Thoracic aorta (tissue), 2 donors: ENCODE results near the gene FAM174C. TPM values are rescaled to one million over a fixed set of nuclear protein-coding genes. Genes with fewer than 3 reads are reported as not detected.

ENCODE experiments used
- ATAC-seq: fragments of 150-250 bp; one replicate; pipeline ENCODE4 v1.8.0; 2017; ENCODE audit warnings: low read depth; ENCODE audit not compliant: insufficient number of reproducible peaks, low FRiP score
- DNase-seq: peaks from one replicate; pipeline ENCODE4 v3.0.0-alpha.2; 2020; ENCODE audit warnings: low spot score
- H3K27ac ChIP-seq, 2 donors: fragments of 200-600 bp; sonication (generic); 1 replicate in 1 of 2; 2 replicates in 1 of 2; pipeline ENCODE4 v1.5.1; 2016; ENCODE audit warnings: mild to moderate bottlenecking in 2 of 2, moderate library complexity in 2 of 2
- H3K27me3 ChIP-seq: fragments of 200-600 bp; sonication (generic); replicated peaks from 2 replicates; pipeline ENCODE4 v1.6.0; 2016; ENCODE audit warnings: mild to moderate bottlenecking; ENCODE audit not compliant: insufficient read depth
- H3K36me3 ChIP-seq: fragments of 200-600 bp; sonication (generic); one replicate; pipeline ENCODE4 v1.5.1; 2016
- H3K4me1 ChIP-seq, 2 donors: fragments of 200-600 bp; sonication (generic); 1 replicate in 1 of 2; 2 replicates in 1 of 2; pipeline versions ENCODE4 v1.5.1 to v1.6.0; 2016; ENCODE audit warnings: low read depth in 2 of 2, mild to moderate bottlenecking in 1 of 2; ENCODE audit not compliant: control insufficient read depth in 1 of 2
- H3K4me3 ChIP-seq: fragments of 200-600 bp; sonication (generic); 2 replicates; pipeline ENCODE4 v1.5.1; 2016; ENCODE audit warnings: mild to moderate bottlenecking
- H3K9me3 ChIP-seq: fragments of 200-600 bp; sonication (generic); 2 replicates; pipeline ENCODE4 v1.5.1; 2016
- total RNA-seq, 2 donors: library from RNA; depleted of rRNA; stranded (reverse); fragments of >200 nt; gene quantifications; one replicate each; pipeline versions ENCODE4 v1.1.0 to v1.2.3, GENCODE V29; 2016
- TF ChIP-seq, protein P1 (sequence below): fragments of 200-600 bp; sonication (generic); IDR thresholded peaks from one replicate; pipeline ENCODE4 v1.5.1; 2019; ENCODE audit warnings: antibody characterized with exemption

Gene FAM174C
- total RNA-seq, 2 donors from 2014 or later: 18.8 to 40.8 TPM

DNA sequence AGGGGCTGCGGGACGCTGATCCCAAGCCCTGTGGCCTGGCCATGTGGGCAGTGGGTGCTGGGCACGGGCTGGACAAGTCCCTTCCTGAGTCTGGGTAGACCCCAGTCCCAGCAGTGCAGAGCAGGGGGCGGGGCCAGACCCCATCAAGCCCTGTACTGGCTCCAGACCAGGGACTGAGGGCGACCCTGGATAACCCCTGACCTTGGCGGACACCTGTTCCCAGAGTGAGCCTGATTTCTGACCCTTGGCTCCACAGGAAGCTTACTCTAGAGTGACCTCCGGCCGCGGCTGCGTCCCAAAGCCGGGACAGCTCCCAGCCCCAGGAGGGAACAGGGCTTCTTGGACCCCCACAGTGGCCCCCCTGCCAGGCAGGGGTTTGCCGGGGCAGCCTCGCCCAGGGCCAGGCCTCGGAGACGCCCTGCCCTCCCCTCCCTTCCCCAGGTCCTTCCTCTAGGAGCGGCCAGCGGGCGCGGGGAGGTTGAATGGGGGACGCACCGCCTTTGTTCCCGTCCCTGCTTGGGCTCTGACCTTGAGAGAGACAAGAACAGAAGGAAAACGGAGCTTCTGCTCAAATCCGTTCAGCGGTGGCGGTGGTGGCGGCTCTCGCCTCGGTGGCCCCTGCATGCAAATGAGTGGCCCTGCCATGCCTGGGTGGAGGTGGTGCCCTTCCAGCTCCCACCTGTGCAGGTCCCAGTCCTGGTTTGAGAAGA, 8.0 kb downstream of the FAM174C start:
- H3K36me3 ChIP-seq: peaks cover 9% of the 10 kb centered on the region
- H3K4me1 ChIP-seq: peaks cover 0 to 16% of the 10 kb centered on the region in 2 donors
- H3K4me3 ChIP-seq: no peak overlapping the region
- H3K27ac ChIP-seq: no peak overlapping the region
- DNase-seq (no peak), ATAC-seq (no peak)
- no peaks in the 10 kb centered on the region for H3K9me3 ChIP-seq
- TF ChIP-seq, protein P1, sequence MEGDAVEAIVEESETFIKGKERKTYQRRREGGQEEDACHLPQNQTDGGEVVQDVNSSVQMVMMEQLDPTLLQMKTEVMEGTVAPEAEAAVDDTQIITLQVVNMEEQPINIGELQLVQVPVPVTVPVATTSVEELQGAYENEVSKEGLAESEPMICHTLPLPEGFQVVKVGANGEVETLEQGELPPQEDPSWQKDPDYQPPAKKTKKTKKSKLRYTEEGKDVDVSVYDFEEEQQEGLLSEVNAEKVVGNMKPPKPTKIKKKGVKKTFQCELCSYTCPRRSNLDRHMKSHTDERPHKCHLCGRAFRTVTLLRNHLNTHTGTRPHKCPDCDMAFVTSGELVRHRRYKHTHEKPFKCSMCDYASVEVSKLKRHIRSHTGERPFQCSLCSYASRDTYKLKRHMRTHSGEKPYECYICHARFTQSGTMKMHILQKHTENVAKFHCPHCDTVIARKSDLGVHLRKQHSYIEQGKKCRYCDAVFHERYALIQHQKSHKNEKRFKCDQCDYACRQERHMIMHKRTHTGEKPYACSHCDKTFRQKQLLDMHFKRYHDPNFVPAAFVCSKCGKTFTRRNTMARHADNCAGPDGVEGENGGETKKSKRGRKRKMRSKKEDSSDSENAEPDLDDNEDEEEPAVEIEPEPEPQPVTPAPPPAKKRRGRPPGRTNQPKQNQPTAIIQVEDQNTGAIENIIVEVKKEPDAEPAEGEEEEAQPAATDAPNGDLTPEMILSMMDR: no peak
- peaks cover 18% of the 10 kb centered on the region for H3K27me3 ChIP-seq

DNA sequence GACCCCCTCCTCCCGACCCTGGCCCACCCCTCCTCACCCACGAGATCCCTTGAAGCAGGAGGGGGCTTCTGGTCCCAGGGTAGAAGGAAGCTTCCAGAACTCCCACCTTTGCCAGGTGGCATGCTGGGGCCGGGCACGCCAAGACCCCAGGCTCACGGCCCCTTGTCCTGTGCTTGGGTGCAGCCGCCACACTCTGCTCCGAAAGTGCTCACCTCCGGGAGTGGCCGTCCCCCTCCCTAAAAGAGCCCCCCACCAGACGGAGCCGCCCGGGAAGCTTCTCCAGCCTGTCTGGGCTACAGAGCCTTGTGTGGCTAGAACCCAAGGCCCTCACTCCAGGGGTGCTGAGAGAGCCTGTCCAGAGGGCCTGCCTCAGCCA, 8.6 kb downstream of the FAM174C start:
- peaks cover 5% of the 10 kb centered on the region for H3K36me3 ChIP-seq
- no peak for DNase-seq
- no peaks in the 10 kb centered on the region for H3K9me3 ChIP-seq
- no peak overlapping the region for H3K4me3 ChIP-seq
- H3K27ac ChIP-seq: no peak overlapping the region
- H3K4me1 ChIP-seq: peaks cover 0 to 16% of the 10 kb centered on the region in 2 donors
- peaks cover 18% of the 10 kb centered on the region for H3K27me3 ChIP-seq
- ATAC-seq: no peak
- TF ChIP-seq, protein P1: no peak

DNA sequence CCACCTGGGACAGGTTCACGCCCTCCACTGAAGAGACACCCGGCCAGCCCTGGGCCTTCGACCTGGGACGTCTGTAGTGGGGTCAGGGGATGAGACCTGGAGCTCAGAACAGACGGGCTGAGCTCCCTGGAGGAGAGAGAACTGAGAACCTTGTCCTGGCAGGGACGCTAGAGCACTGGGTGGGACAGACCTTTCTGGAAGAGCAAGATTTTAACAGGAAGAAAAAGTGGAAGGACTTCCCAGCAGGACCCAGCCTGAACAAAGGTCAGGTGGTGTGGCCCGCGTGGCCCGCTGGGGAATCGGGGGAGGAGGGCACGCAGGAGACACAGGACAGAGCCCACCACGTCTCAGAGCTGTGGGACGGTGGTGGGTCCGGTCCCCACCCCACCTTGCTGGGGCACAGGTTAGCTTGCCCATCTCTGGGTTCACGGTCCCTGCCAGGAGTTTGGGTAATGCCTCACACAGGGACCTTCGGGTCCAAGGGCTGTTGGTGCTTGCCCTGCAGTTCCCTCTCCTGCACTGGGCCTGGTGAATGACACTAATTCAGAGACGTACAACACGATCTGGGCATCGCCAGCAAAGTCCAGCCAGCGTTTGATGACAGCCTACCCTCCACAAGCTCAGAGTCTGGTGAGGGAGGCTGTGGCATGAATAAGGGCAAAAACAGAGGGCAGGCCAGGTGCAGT, 9.1 kb downstream of the FAM174C start:
- no peak overlapping the region for H3K27ac ChIP-seq
- TF ChIP-seq, protein P1: no peak
- H3K36me3 ChIP-seq: no peaks in the 10 kb centered on the region
- DNase-seq (no peak), ATAC-seq (no peak)
- peaks cover 0 to 16% of the 10 kb centered on the region in 2 donors for H3K4me1 ChIP-seq
- H3K4me3 ChIP-seq: no peak overlapping the region
- peaks cover 18% of the 10 kb centered on the region for H3K27me3 ChIP-seq
- H3K9me3 ChIP-seq: no peaks in the 10 kb centered on the region

DNA sequence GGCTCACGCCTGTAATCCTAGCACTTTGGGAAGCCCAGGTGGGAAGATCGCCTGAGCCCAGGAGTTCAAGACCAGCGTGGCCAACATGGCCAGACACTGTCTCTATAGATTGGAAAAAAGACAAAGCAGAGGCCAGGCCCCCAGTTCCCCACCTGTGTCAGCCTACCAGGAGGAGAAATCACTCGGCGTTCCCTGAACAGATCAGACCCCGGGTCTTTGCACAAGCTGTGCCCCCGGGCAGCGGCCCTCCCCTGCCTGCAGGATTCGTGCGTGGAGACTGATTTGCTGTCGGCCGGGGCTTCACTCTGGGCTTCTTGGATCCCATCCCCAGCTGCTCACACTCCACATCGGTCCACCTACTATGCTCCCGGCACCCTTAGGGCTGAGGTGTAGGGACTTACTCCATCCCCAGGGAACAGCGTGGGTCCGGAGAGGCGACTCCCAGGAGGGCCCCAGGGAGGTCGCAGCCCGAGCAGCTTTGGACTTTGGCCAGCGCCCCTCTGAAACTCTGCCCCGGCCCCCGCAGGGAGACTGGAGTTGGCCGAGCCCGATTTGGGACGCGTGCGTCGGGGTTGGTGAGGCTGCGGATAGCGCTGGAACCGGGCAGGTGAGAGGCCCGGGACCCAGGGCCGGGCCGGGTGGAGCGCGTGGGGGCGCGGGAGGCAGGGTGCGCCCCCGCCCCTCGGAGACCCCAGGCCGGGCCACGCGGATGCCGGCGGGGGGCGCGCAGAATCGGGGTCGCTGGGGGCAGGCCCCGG, 9.8 kb downstream of the FAM174C start:
- no peak for ATAC-seq
- H3K36me3 ChIP-seq: no peaks in the 10 kb centered on the region
- TF ChIP-seq, protein P1: no peak
- no peak overlapping the region for H3K27ac ChIP-seq
- H3K9me3 ChIP-seq: no peaks in the 10 kb centered on the region
- no peak for DNase-seq
- H3K4me1 ChIP-seq: peaks cover 0 to 16% of the 10 kb centered on the region in 2 donors
- no peak overlapping the region for H3K4me3 ChIP-seq
- peaks cover 18% of the 10 kb centered on the region for H3K27me3 ChIP-seq
